Upper lobe of left lung (tissue), 6 donors: ENCODE results near the gene LTBR. TPM values are rescaled to one million over a fixed set of nuclear protein-coding genes. Genes with fewer than 3 reads are reported as not detected.

ENCODE experiments used
- ATAC-seq, 2 donors: fragments of 200-7000 bp; cut with Tn5 transposase; one replicate each; pipeline ENCODE4 v1.9.1; 2022; ENCODE audit warnings: mild to moderate bottlenecking in 2 of 2, moderate library complexity in 2 of 2; ENCODE audit not compliant: low FRiP score in 2 of 2
- DNase-seq, 2 donors: peaks; one replicate each; pipeline ENCODE4 v3.0.0-alpha.2; 2019 to 2020
- H3K27ac ChIP-seq, 4 donors: fragments of 200-600 bp; sonication (generic); one replicate each; pipeline ENCODE4 v1.5.1; 2016 to 2019
- H3K27me3 ChIP-seq, 4 donors: fragments of 200-600 bp; sonication (generic); one replicate each; pipeline ENCODE4 v1.5.1; 2017 to 2019
- H3K36me3 ChIP-seq, 4 donors: fragments of 200-600 bp; sonication (generic); one replicate each; pipeline ENCODE4 v1.5.1; 2016 to 2019
- H3K4me1 ChIP-seq, 4 donors: fragments of 200-600 bp; sonication (generic); one replicate each; pipeline ENCODE4 v1.5.1; 2018 to 2019
- H3K4me3 ChIP-seq, 4 donors: fragments of 200-600 bp; sonication (generic); one replicate each; pipeline ENCODE4 v1.5.1; 2017 to 2019; ENCODE audit warnings: mild to moderate bottlenecking in 2 of 4, moderate library complexity in 1 of 4
- H3K9me3 ChIP-seq, 4 donors: fragments of 200-600 bp; sonication (generic); one replicate each; pipeline ENCODE4 v1.5.1; 2018 to 2019
- EP300 ChIP-seq, 4 donors: sonication (generic); formaldehyde crosslinking; IDR thresholded peaks; one replicate each; pipeline ENCODE4 v1.5.1; 2017; ENCODE audit warnings: antibody characterized with exemption in 4 of 4, control low read depth in 2 of 4
- POLR2A ChIP-seq, 4 donors: fragments of 450-650 bp; IDR thresholded peaks; one replicate each; pipeline ENCODE4 v1.5.1; 2016 to 2017; ENCODE audit warnings: antibody characterized with exemption in 4 of 4, mild to moderate bottlenecking in 2 of 4
- POLR2AphosphoS5 ChIP-seq, 2 donors: sonication (generic); formaldehyde crosslinking; IDR thresholded peaks; one replicate each; pipeline ENCODE4 v1.5.1; 2017; ENCODE audit warnings: antibody characterized with exemption in 2 of 2
- WGBS, 2 donors: methylation state at CpG; one replicate each; pipeline ENCODE4 v1.1.5; 2017 to 2018; 5-methylcytosine and 5-hydroxymethylcytosine counted together
- total RNA-seq, 6 donors: library from RNA; depleted of rRNA in 4 of 6; stranded (reverse); fragments of >200 nt in 4 of 6; gene quantifications; one replicate each; pipeline versions ENCODE4 v1.1.0 to v1.2.1, GENCODE V29; 2016 to 2021
- TF ChIP-seq, protein P1 (sequence below), 6 experiments: fragments of 450-650 bp in 4 of 6; fragments of 200-600 bp in 2 of 6; sonication (generic) in 2 of 6; IDR thresholded peaks; one replicate each; pipeline ENCODE4 v1.5.1; 2016 to 2019; ENCODE audit warnings: antibody characterized with exemption in 6 of 6
- donor health status: DM: no; HTN: no; CAD: no; lungs with moderate emphysema.
- donor health status: DM: no; HTN: yes; CAD: no; lungs with severe emphysema.

Gene LTBR
- total RNA-seq, 6 donors from 2014 or later, result 84.9 to 207 (median 150) TPM

GRCh38 chr12:6352193-6353173, 31.5 kb upstream of the LTBR start:
- H3K27ac ChIP-seq, result peak overlapping the region; percentile 3 to 76 (median 50)

GRCh38 chr12:6354495-6355393, 29.2 kb upstream of the LTBR start:
- WGBS, 2 donors, result 89 to 98% methylated on average over 10 of the region's 10 CpGs
- peaks cover 15 to 40% (median 20%) of the 10 kb centered on the region in 4 donors for H3K4me1 ChIP-seq
- no peaks in the 10 kb centered on the region for H3K27me3 ChIP-seq
- H3K27ac ChIP-seq, result no peak overlapping the region
- TF ChIP-seq EP300 (IDR thresholded peaks at IDR 0.05), result no peak
- no peak for TF ChIP-seq POLR2A (IDR thresholded peaks at IDR 0.05)
- TF ChIP-seq POLR2AphosphoS5 (IDR thresholded peaks at IDR 0.05), result no peak
- TF ChIP-seq, protein P1, sequence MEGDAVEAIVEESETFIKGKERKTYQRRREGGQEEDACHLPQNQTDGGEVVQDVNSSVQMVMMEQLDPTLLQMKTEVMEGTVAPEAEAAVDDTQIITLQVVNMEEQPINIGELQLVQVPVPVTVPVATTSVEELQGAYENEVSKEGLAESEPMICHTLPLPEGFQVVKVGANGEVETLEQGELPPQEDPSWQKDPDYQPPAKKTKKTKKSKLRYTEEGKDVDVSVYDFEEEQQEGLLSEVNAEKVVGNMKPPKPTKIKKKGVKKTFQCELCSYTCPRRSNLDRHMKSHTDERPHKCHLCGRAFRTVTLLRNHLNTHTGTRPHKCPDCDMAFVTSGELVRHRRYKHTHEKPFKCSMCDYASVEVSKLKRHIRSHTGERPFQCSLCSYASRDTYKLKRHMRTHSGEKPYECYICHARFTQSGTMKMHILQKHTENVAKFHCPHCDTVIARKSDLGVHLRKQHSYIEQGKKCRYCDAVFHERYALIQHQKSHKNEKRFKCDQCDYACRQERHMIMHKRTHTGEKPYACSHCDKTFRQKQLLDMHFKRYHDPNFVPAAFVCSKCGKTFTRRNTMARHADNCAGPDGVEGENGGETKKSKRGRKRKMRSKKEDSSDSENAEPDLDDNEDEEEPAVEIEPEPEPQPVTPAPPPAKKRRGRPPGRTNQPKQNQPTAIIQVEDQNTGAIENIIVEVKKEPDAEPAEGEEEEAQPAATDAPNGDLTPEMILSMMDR (IDR thresholded peaks at IDR 0.05), result no peak
- no peak overlapping the region for H3K4me3 ChIP-seq
- no peaks in the 10 kb centered on the region for H3K9me3 ChIP-seq
- DNase-seq, result no peak
- ATAC-seq, result no peak
- peaks cover 5 to 22% (median 11%) of the 10 kb centered on the region in 4 donors for H3K36me3 ChIP-seq

More at GRCh38 chr12:6352193-6353173, 31.5 kb upstream of the LTBR start:
- no peaks in the 10 kb centered on the region for H3K9me3 ChIP-seq
- H3K36me3 ChIP-seq, result peaks cover 7 to 27% (median 19%) of the 10 kb centered on the region in 4 donors
- 54 to 65% methylated on average over 9 of the region's 9 CpGs for WGBS, 2 donors
- no peak overlapping the region for H3K4me3 ChIP-seq
- DNase-seq (no peak), ATAC-seq (peak in 1 of 2 donors; percentile 54)
- H3K4me1 ChIP-seq, result peaks cover 25 to 40% (median 28%) of the 10 kb centered on the region in 4 donors
- H3K27me3 ChIP-seq, result no peaks in the 10 kb centered on the region
- no peak for TF ChIP-seq POLR2AphosphoS5 (IDR thresholded peaks at IDR 0.05)
- TF ChIP-seq, protein P1 (IDR thresholded peaks at IDR 0.05), result no peak
- TF ChIP-seq POLR2A (IDR thresholded peaks at IDR 0.05), result no peak
- TF ChIP-seq EP300 (IDR thresholded peaks at IDR 0.05), result no peak

DNA sequence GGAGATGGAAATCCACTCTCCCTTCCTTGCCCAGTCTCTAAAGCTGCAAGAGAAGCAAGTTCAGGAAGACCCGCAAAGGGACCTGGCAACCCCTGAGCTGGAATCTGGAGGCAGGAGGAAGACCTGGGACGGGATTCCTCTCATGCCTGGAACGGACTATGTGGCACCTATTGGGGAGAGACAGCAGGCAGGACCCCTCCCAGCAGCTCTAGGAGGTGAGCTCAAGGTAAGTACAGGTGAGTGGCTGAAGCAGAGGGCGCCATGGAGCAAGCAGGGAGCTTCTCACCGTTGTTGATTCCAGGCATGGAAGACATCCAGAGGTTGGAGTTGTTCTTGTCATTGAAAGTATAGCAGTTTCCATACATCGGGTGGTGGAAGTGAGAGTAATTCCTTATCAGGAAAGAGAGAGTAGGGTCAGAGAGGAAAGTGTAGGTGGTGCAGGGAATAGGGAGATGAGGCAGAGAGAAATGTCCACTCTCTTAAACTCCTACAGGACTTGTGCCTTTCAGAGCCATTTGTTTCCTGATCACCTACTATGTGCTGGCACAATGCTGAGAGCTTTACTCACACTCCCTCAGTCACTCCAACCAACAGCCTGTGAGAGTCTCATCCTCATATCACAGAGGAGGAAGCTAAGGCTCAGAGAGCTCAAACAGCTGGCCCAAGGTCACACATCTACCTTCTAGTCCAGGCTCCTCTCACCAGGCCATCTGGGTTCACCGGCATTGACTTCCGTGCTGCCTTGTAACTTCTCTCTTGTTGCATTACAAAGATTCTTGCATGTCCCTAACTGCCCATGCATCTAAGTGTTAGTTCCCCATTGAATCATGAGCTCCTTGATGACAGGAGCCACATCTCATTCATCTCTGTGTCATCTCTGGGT, 28.2 kb upstream of the LTBR start:
- peaks cover 20 to 42% (median 24%) of the 10 kb centered on the region in 4 donors for H3K4me1 ChIP-seq
- no peak overlapping the region for H3K4me3 ChIP-seq
- H3K27me3 ChIP-seq, result no peaks in the 10 kb centered on the region
- H3K36me3 ChIP-seq, result peaks cover 4 to 22% (median 11%) of the 10 kb centered on the region in 4 donors
- WGBS, 2 donors, result 70 to 83% methylated on average over 8 of the region's 8 CpGs
- ATAC-seq, result peak in 1 of 2 donors; percentile 24
- DNase-seq, result no peak
- TF ChIP-seq, protein P1 (IDR thresholded peaks at IDR 0.05), result no peak
- TF ChIP-seq POLR2A (IDR thresholded peaks at IDR 0.05) (no peak), EP300 (IDR thresholded peaks at IDR 0.05) (no peak), POLR2AphosphoS5 (IDR thresholded peaks at IDR 0.05) (no peak)
- H3K9me3 ChIP-seq, result no peaks in the 10 kb centered on the region
- H3K27ac ChIP-seq, result no peak overlapping the region

DNA sequence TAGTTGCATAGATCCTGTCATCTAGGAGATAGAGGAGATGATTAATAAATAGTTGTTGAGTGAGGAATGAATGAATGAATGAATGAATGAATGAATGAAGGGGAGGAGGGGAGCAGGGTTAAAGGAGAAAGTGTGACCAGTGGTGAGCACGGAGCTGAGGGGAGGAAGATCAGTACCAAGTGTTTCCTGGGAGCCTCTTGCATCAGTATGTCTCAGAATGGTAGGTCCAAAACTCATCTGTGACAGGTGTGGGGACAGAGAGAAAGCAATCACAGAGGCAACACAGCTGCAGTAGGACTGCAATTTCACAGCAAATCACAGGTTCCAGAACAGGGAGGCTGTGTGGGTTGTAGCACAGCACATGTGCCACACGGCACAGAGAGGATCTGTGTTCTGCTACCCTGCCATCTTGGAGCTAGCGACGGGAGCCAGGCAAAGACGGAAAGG, 27.6 kb upstream of the LTBR start:
- H3K27ac ChIP-seq, result no peak overlapping the region
- no peaks in the 10 kb centered on the region for H3K9me3 ChIP-seq
- peaks cover 4 to 22% (median 11%) of the 10 kb centered on the region in 4 donors for H3K36me3 ChIP-seq
- H3K4me1 ChIP-seq, result peaks cover 20 to 49% (median 30%) of the 10 kb centered on the region in 4 donors
- H3K4me3 ChIP-seq, result no peak overlapping the region
- ATAC-seq (no peak), DNase-seq (no peak)
- H3K27me3 ChIP-seq, result no peaks in the 10 kb centered on the region
- 83 to 89% methylated on average over 5 of the region's 5 CpGs for WGBS, 2 donors
- TF ChIP-seq POLR2A (IDR thresholded peaks at IDR 0.05), result no peak
- TF ChIP-seq EP300 (IDR thresholded peaks at IDR 0.05), result no peak
- TF ChIP-seq POLR2AphosphoS5 (IDR thresholded peaks at IDR 0.05), result no peak
- TF ChIP-seq, protein P1 (IDR thresholded peaks at IDR 0.05), result no peak
